Right renal cortex interstitium (tissue), 3 donors: Measurements from ENCODE around the gene C5orf46. TPM values are rescaled to one million over a fixed set of nuclear protein-coding genes. Genes with fewer than 3 reads are reported as not detected.

Experiments
- polyA plus RNA-seq, 3 donors: library from polyadenylated mRNA; unstranded; fragments of 120-200 nt; gene quantifications; one replicate each; pipeline ENCODE4 v1.2.1, GENCODE V29; 2013; ENCODE audit not compliant: insufficient read length in 3 of 3

Gene C5orf46
- polyA plus RNA-seq, 3 donors = not detected

Other genes starting within 250 kb of the C5orf46 start
- 1 to 10 TPM; 3.9 to 6.1 (median 5.4) TPM for gene JAKMIP2, start 123.8 kb downstream of the C5orf46 start, polyA plus RNA-seq
- 10 to 100 TPM in 2 of 3 donors, 1 to 10 TPM in 1; 2.4 to 61.4 (median 36.1) TPM for gene SPINK1, start 74.9 kb downstream of the C5orf46 start, polyA plus RNA-seq
- gene SCGB3A2, start 27.8 kb downstream of the C5orf46 start, polyA plus RNA-seq = not detected
- under 1 TPM; 0.28 to 0.61 (median 0.42) TPM for gene SPINK5, start 157.4 kb upstream of the C5orf46 start, polyA plus RNA-seq